ENCODE data around the gene SLMAP.

SLMAP gene

GRCh38 chr3:57923101-57923500 lies 167.0 kb downstream of the SLMAP start:
- peaks cover 0 to 26% (median 6%) of the 10 kb centered on the region in 5 donors for H3K36me3 ChIP-seq (ENCODE audit: control insufficient read depth in 5 of 5, insufficient read depth in 5 of 5, low read length in 5 of 5)
- H3K27ac ChIP-seq (ENCODE audit: low read depth, low read length), result peak overlapping the region; percentile 52
- peak overlapping the region in 1 of 5 donors; percentile 46 for H3K9ac ChIP-seq (ENCODE audit: low read length in 5 of 5)

GRCh38 chr3:57923752-57924151 lies 167.6 kb downstream of the SLMAP start:
- H3K9ac ChIP-seq (ENCODE audit: low read length in 5 of 5), result no peak overlapping the region
- H3K27ac ChIP-seq (ENCODE audit: low read depth, low read length), result no peak overlapping the region
- peaks cover 0 to 25% (median 13%) of the 10 kb centered on the region in 5 donors for H3K4me1 ChIP-seq (ENCODE audit: control insufficient read depth in 5 of 5, insufficient read depth in 5 of 5, low read length in 5 of 5)
- peaks cover 0 to 22% (median 6%) of the 10 kb centered on the region in 5 donors for H3K36me3 ChIP-seq (ENCODE audit: control insufficient read depth in 5 of 5, insufficient read depth in 5 of 5, low read length in 5 of 5)
- H3K4me3 ChIP-seq (ENCODE audit: low read depth in 1 of 5, low read length in 5 of 5), result no peak overlapping the region
- H3K9me3 ChIP-seq (ENCODE audit: control insufficient read depth in 5 of 5, low read length in 5 of 5), result no peaks in the 10 kb centered on the region
- H3K27me3 ChIP-seq (ENCODE audit: control insufficient read depth in 5 of 5, insufficient read depth in 4 of 5, low read length in 5 of 5), result no peaks in the 10 kb centered on the region

More at GRCh38 chr3:57923101-57923500, 167.0 kb downstream of the SLMAP start:
- Histone ChIP-seq H3K9me3 (ENCODE audit: control insufficient read depth in 5 of 5, low read length in 5 of 5) (no peaks in the 10 kb centered on the region), H3K4me3 (ENCODE audit: low read depth in 1 of 5, low read length in 5 of 5) (no peak overlapping the region), H3K4me1 (ENCODE audit: control insufficient read depth in 5 of 5, insufficient read depth in 5 of 5, low read length in 5 of 5) (peaks cover 0 to 20% (median 10%) of the 10 kb centered on the region in 5 donors), H3K27me3 (ENCODE audit: control insufficient read depth in 5 of 5, insufficient read depth in 4 of 5, low read length in 5 of 5) (no peaks in the 10 kb centered on the region)

- Histone ChIP-seq H3K27ac (ENCODE audit: low read depth, low read length) (peak overlapping the region; percentile 45), H3K4me1 (ENCODE audit: control insufficient read depth in 5 of 5, insufficient read depth in 5 of 5, low read length in 5 of 5) (peaks cover 0 to 22% (median 14%) of the 10 kb centered on the region in 5 donors), H3K9me3 (ENCODE audit: control insufficient read depth in 5 of 5, low read length in 5 of 5) (no peaks in the 10 kb centered on the region), H3K4me3 (ENCODE audit: low read depth in 1 of 5, low read length in 5 of 5) (no peak overlapping the region), H3K9ac (ENCODE audit: low read length in 5 of 5) (no peak overlapping the region), H3K27me3 (ENCODE audit: control insufficient read depth in 5 of 5, insufficient read depth in 4 of 5, low read length in 5 of 5) (no peaks in the 10 kb centered on the region), H3K36me3 (ENCODE audit: control insufficient read depth in 5 of 5, insufficient read depth in 5 of 5, low read length in 5 of 5) (peaks cover 0 to 18% (median 2%) of the 10 kb centered on the region in 5 donors)
Measured at GRCh38 chr3:57927166-57927565, 171.1 kb downstream of the SLMAP start.

GRCh38 chr3:57927916-57928315 lies 171.8 kb downstream of the SLMAP start:
- H3K36me3 ChIP-seq (ENCODE audit: control insufficient read depth in 5 of 5, insufficient read depth in 5 of 5, low read length in 5 of 5), result peaks cover 0 to 19% (median 2%) of the 10 kb centered on the region in 5 donors
- H3K9ac ChIP-seq (ENCODE audit: low read length in 5 of 5), result no peak overlapping the region
- no peaks in the 10 kb centered on the region for H3K27me3 ChIP-seq (ENCODE audit: control insufficient read depth in 5 of 5, insufficient read depth in 4 of 5, low read length in 5 of 5)
- no peaks in the 10 kb centered on the region for H3K9me3 ChIP-seq (ENCODE audit: control insufficient read depth in 5 of 5, low read length in 5 of 5)
- H3K27ac ChIP-seq (ENCODE audit: low read depth, low read length), result peak overlapping the region; percentile 45
- peaks cover 0 to 22% (median 14%) of the 10 kb centered on the region in 5 donors for H3K4me1 ChIP-seq (ENCODE audit: control insufficient read depth in 5 of 5, insufficient read depth in 5 of 5, low read length in 5 of 5)
- H3K4me3 ChIP-seq (ENCODE audit: low read depth in 1 of 5, low read length in 5 of 5), result no peak overlapping the region

GRCh38 chr3:57928511-57928910 lies 172.4 kb downstream of the SLMAP start:
- Histone ChIP-seq H3K27ac (ENCODE audit: low read depth, low read length) (peak overlapping the region; percentile 45), H3K9me3 (ENCODE audit: control insufficient read depth in 5 of 5, low read length in 5 of 5) (no peaks in the 10 kb centered on the region), H3K9ac (ENCODE audit: low read length in 5 of 5) (no peak overlapping the region), H3K27me3 (ENCODE audit: control insufficient read depth in 5 of 5, insufficient read depth in 4 of 5, low read length in 5 of 5) (no peaks in the 10 kb centered on the region), H3K4me1 (ENCODE audit: control insufficient read depth in 5 of 5, insufficient read depth in 5 of 5, low read length in 5 of 5) (peaks cover 0 to 18% (median 12%) of the 10 kb centered on the region in 5 donors), H3K36me3 (ENCODE audit: control insufficient read depth in 5 of 5, insufficient read depth in 5 of 5, low read length in 5 of 5) (peaks cover 0 to 19% (median 5%) of the 10 kb centered on the region in 5 donors), H3K4me3 (ENCODE audit: low read depth in 1 of 5, low read length in 5 of 5) (no peak overlapping the region)

- H3K9me3 ChIP-seq (ENCODE audit: control insufficient read depth in 5 of 5, low read length in 5 of 5), result no peaks in the 10 kb centered on the region
- peaks cover 0 to 16% (median 10%) of the 10 kb centered on the region in 5 donors for H3K4me1 ChIP-seq (ENCODE audit: control insufficient read depth in 5 of 5, insufficient read depth in 5 of 5, low read length in 5 of 5)
- H3K4me3 ChIP-seq (ENCODE audit: low read depth in 1 of 5, low read length in 5 of 5), result no peak overlapping the region
- no peak overlapping the region for H3K27ac ChIP-seq (ENCODE audit: low read depth, low read length)
- H3K27me3 ChIP-seq (ENCODE audit: control insufficient read depth in 5 of 5, insufficient read depth in 4 of 5, low read length in 5 of 5), result no peaks in the 10 kb centered on the region
- H3K9ac ChIP-seq (ENCODE audit: low read length in 5 of 5), result no peak overlapping the region
- H3K36me3 ChIP-seq (ENCODE audit: control insufficient read depth in 5 of 5, insufficient read depth in 5 of 5, low read length in 5 of 5), result peaks cover 0 to 16% (median 5%) of the 10 kb centered on the region in 5 donors
Measured at GRCh38 chr3:57929988-57930387, 173.9 kb downstream of the SLMAP start.

- H3K36me3 ChIP-seq (ENCODE audit: control insufficient read depth in 5 of 5, insufficient read depth in 5 of 5, low read length in 5 of 5), result peaks cover 0 to 5% (median 3%) of the 10 kb centered on the region in 5 donors
Measured at GRCh38 chr3:57933602-57934001, 177.5 kb downstream of the SLMAP start.

GRCh38 chr3:57934373-57934772 lies 178.3 kb downstream of the SLMAP start:
- no peak overlapping the region for H3K4me3 ChIP-seq (ENCODE audit: low read depth in 1 of 5, low read length in 5 of 5)
- H3K27ac ChIP-seq (ENCODE audit: low read depth, low read length), result no peak overlapping the region
- H3K4me1 ChIP-seq (ENCODE audit: control insufficient read depth in 5 of 5, insufficient read depth in 5 of 5, low read length in 5 of 5), result no peaks in the 10 kb centered on the region
- H3K9ac ChIP-seq (ENCODE audit: low read length in 5 of 5), result no peak overlapping the region
- no peaks in the 10 kb centered on the region for H3K9me3 ChIP-seq (ENCODE audit: control insufficient read depth in 5 of 5, low read length in 5 of 5)
- H3K27me3 ChIP-seq (ENCODE audit: control insufficient read depth in 5 of 5, insufficient read depth in 4 of 5, low read length in 5 of 5), result no peaks in the 10 kb centered on the region
- H3K36me3 ChIP-seq (ENCODE audit: control insufficient read depth in 5 of 5, insufficient read depth in 5 of 5, low read length in 5 of 5), result peaks cover 0 to 5% (median 3%) of the 10 kb centered on the region in 5 donors

More at GRCh38 chr3:57933602-57934001, 177.5 kb downstream of the SLMAP start:
- Histone ChIP-seq H3K9me3 (ENCODE audit: control insufficient read depth in 5 of 5, low read length in 5 of 5) (no peaks in the 10 kb centered on the region), H3K4me3 (ENCODE audit: low read depth in 1 of 5, low read length in 5 of 5) (no peak overlapping the region), H3K4me1 (ENCODE audit: control insufficient read depth in 5 of 5, insufficient read depth in 5 of 5, low read length in 5 of 5) (peaks cover 0 to 2% (median 0%) of the 10 kb centered on the region in 5 donors), H3K27me3 (ENCODE audit: control insufficient read depth in 5 of 5, insufficient read depth in 4 of 5, low read length in 5 of 5) (no peaks in the 10 kb centered on the region), H3K9ac (ENCODE audit: low read length in 5 of 5) (no peak overlapping the region), H3K27ac (ENCODE audit: low read depth, low read length) (no peak overlapping the region)

GRCh38 chr3:57935539-57935938 lies 179.4 kb downstream of the SLMAP start:
- Histone ChIP-seq H3K4me1 (ENCODE audit: control insufficient read depth in 5 of 5, insufficient read depth in 5 of 5, low read length in 5 of 5) (no peaks in the 10 kb centered on the region), H3K9ac (ENCODE audit: low read length in 5 of 5) (no peak overlapping the region), H3K9me3 (ENCODE audit: control insufficient read depth in 5 of 5, low read length in 5 of 5) (no peaks in the 10 kb centered on the region), H3K36me3 (ENCODE audit: control insufficient read depth in 5 of 5, insufficient read depth in 5 of 5, low read length in 5 of 5) (peaks cover 0 to 5% (median 3%) of the 10 kb centered on the region in 5 donors), H3K27me3 (ENCODE audit: control insufficient read depth in 5 of 5, insufficient read depth in 4 of 5, low read length in 5 of 5) (no peaks in the 10 kb centered on the region), H3K4me3 (ENCODE audit: low read depth in 1 of 5, low read length in 5 of 5) (no peak overlapping the region), H3K27ac (ENCODE audit: low read depth, low read length) (no peak overlapping the region)

GRCh38 chr3:57937092-57937491 lies 181.0 kb downstream of the SLMAP start:
- Histone ChIP-seq H3K4me3 (ENCODE audit: low read depth in 1 of 5, low read length in 5 of 5) (no peak overlapping the region), H3K27me3 (ENCODE audit: control insufficient read depth in 5 of 5, insufficient read depth in 4 of 5, low read length in 5 of 5) (no peaks in the 10 kb centered on the region), H3K27ac (ENCODE audit: low read depth, low read length) (no peak overlapping the region), H3K9ac (ENCODE audit: low read length in 5 of 5) (no peak overlapping the region), H3K4me1 (ENCODE audit: control insufficient read depth in 5 of 5, insufficient read depth in 5 of 5, low read length in 5 of 5) (no peaks in the 10 kb centered on the region), H3K9me3 (ENCODE audit: control insufficient read depth in 5 of 5, low read length in 5 of 5) (peaks cover 0 to 3% (median 0%) of the 10 kb centered on the region in 5 donors), H3K36me3 (ENCODE audit: control insufficient read depth in 5 of 5, insufficient read depth in 5 of 5, low read length in 5 of 5) (peaks cover 0 to 3% (median 1%) of the 10 kb centered on the region in 5 donors)
